HG03103 (cell line): ENCODE results near the gene TANGO6.

ENCODE experiments used
- ATAC-seq: cut with Tn5 transposase; IDR thresholded peaks from one replicate; pipeline ENCODE4 v1.9.1; 2021; ENCODE audit warnings: low read depth; ENCODE audit not compliant: unreplicated experiment

TANGO6 gene

GRCh38 chr16:69133373-69133954 lies 290.1 kb downstream of the TANGO6 start:
- no peak for ATAC-seq
